CD4-positive, alpha-beta T cell treated with Interleukin-6 for 4 hours (primary cell): Measurements from ENCODE around the gene CBY1.

Experiments used
- DNase-seq: peaks from one replicate; pipeline ENCODE4 v3.0.0-alpha.2; 2020; ENCODE audit warnings: mixed read lengths

CBY1 gene

GRCh38 chr22:38652859-38653258, 3.6 kb upstream of the CBY1 start:
- no peak for DNase-seq

GRCh38 chr22:38653741-38654140, 2.7 kb upstream of the CBY1 start:
- DNase-seq: no peak

GRCh38 chr22:38655519-38656255, 751 bp upstream of the CBY1 start:
- DNase-seq: no peak

GRCh38 chr22:38657045-38657909, 839 bp downstream of the CBY1 start:
- DNase-seq: peak; percentile 46

GRCh38 chr22:38674888-38675287, 18.4 kb downstream of the CBY1 start:
- no peak for DNase-seq

GRCh38 chr22:38675833-38676232, 19.4 kb downstream of the CBY1 start:
- no peak for DNase-seq

- DNase-seq: peak; percentile 86
Observed at GRCh38 chr22:38681582-38682335, 25.3 kb downstream of the CBY1 start, which contains the start of gene TOMM22. Gene TOMM22 (plus strand): TSS chr22:38681957. CDS start chr22:38681979, 22 bp downstream.

GRCh38 chr22:38684895-38685294, 28.5 kb downstream of the CBY1 start:
- DNase-seq: no peak

- no peak for DNase-seq
Observed at GRCh38 chr22:38685761-38686160, 29.3 kb downstream of the CBY1 start.

- DNase-seq: no peak
Observed at GRCh38 chr22:38689651-38690050, 33.2 kb downstream of the CBY1 start.

- no peak for DNase-seq
Observed at GRCh38 chr22:38694049-38694448, 37.6 kb downstream of the CBY1 start.

- no peak for DNase-seq
Observed at GRCh38 chr22:38694940-38695339, 38.5 kb downstream of the CBY1 start.

- DNase-seq: peak; percentile 63
Observed at GRCh38 chr22:38696606-38697424, 40.4 kb downstream of the CBY1 start.

- no peak for DNase-seq
Observed at GRCh38 chr22:38697425-38698089, 41.1 kb downstream of the CBY1 start.

- DNase-seq: no peak
Observed at GRCh38 chr22:38698407-38699094, 42.1 kb downstream of the CBY1 start.

GRCh38 chr22:38699143-38699542, 42.7 kb downstream of the CBY1 start:
- no peak for DNase-seq

- no peak for DNase-seq
Observed at GRCh38 chr22:38699784-38700183, 43.3 kb downstream of the CBY1 start.

GRCh38 chr22:38700270-38700788, 43.9 kb downstream of the CBY1 start:
- no peak for DNase-seq

GRCh38 chr22:38700789-38701628, 44.6 kb downstream of the CBY1 start, which contains the start of gene JOSD1:
Gene JOSD1 (minus strand): TSS chr22:38700943. CDS start chr22:38699987, 956 bp downstream.
- peak; percentile 96 for DNase-seq
